Common myeloid progenitor, CD34-positive (primary cell): ENCODE measurements around the gene UBE2N.

ENCODE experiments used
- CTCF ChIA-PET: fragments of 350-600 bp; sonication (Branson Sonifier 250); formaldehyde crosslinking; loops from one replicate; lab custom pipeline; 2021; ENCODE audit warnings: antibody characterized with exemption; lab: Charles Lee
- POLR2A ChIA-PET: fragments of 350-600 bp; sonication (Branson Sonifier 250); formaldehyde crosslinking; loops from one replicate; lab custom pipeline; 2021; ENCODE audit warnings: antibody characterized with exemption; lab: Charles Lee
- DNase-seq, 3 donors: peaks; one replicate each; pipeline versions ENCODE4 v3.0.0 to v3.0.0-alpha.2; 2013
- H3K27ac ChIP-seq, 2 experiments: 1 replicate in 1 of 2; 2 replicates in 1 of 2; pipeline ENCODE4 v1.7.0; 2013; ENCODE audit warnings: inconsistent platforms in 2 of 2, low read length in 2 of 2, mild to moderate bottlenecking in 2 of 2, low read depth in 1 of 2, moderate library complexity in 1 of 2; ENCODE audit not compliant: severe bottlenecking in 2 of 2, insufficient read depth in 1 of 2, poor library complexity in 1 of 2
- H3K27me3 ChIP-seq, 5 experiments: replicated peaks in 2 of 5; 1 replicate in 3 of 5; 2 replicates in 2 of 5; pipeline versions ENCODE4 v1.6.1 to v1.7.0; 2013; ENCODE audit warnings: low read length in 4 of 5, mild to moderate bottlenecking in 2 of 5, moderate library complexity in 2 of 5, inconsistent platforms in 1 of 5; ENCODE audit not compliant: insufficient read depth in 5 of 5, control insufficient read depth in 4 of 5
- H3K36me3 ChIP-seq, 4 experiments: 1 replicate in 2 of 4; 2 replicates in 2 of 4; pipeline versions ENCODE4 v1.6.1 to v1.7.0; 2013; ENCODE audit warnings: low read length in 3 of 4, control low read depth in 1 of 4, mild to moderate bottlenecking in 1 of 4; ENCODE audit not compliant: control insufficient read depth in 4 of 4, insufficient read depth in 4 of 4
- H3K4me1 ChIP-seq, 4 experiments: 1 replicate in 3 of 4; 2 replicates in 1 of 4; pipeline versions ENCODE4 v1.6.1 to v1.7.1; 2013; ENCODE audit warnings: low read length in 3 of 4, mild to moderate bottlenecking in 3 of 4, control low read depth in 1 of 4, inconsistent platforms in 1 of 4, moderate library complexity in 1 of 4; ENCODE audit not compliant: control insufficient read depth in 4 of 4, insufficient read depth in 4 of 4; ENCODE audit errors: control extremely low read depth in 1 of 4
- H3K4me3 ChIP-seq, 7 experiments: 1 replicate in 4 of 7; 2 replicates in 3 of 7; pipeline versions ENCODE4 v1.5.1 to v1.7.0; 2013; ENCODE audit warnings: mild to moderate bottlenecking in 7 of 7, low read length in 6 of 7, moderate library complexity in 6 of 7, inconsistent platforms in 2 of 7, low read depth in 2 of 7, control low read depth in 1 of 7; ENCODE audit not compliant: insufficient read depth in 4 of 7, control insufficient read depth in 1 of 7; ENCODE audit errors: extremely low read depth in 1 of 7
- H3K9me3 ChIP-seq, 5 experiments: 1 replicate in 4 of 5; 2 replicates in 1 of 5; pipeline versions ENCODE4 v1.6.1 to v1.7.1; 2013; ENCODE audit warnings: low read length in 4 of 5, mild to moderate bottlenecking in 2 of 5, inconsistent platforms in 1 of 5, low read depth in 1 of 5, moderate library complexity in 1 of 5; ENCODE audit not compliant: control insufficient read depth in 4 of 5, insufficient read depth in 2 of 5; ENCODE audit errors: control extremely low read depth in 1 of 5
- WGBS: methylation state at CpG from one replicate; pipeline ENCODE4 v1.1.5; 2013; ENCODE audit not compliant: insufficient coverage; 5-methylcytosine and 5-hydroxymethylcytosine counted together

The UBE2N gene

GRCh38 chr12:93360688-93361087, 81.1 kb downstream of the UBE2N start:
- ChIA-PET CTCF (interaction anchor here (0.9 kb wide), 1 partner anchor 334 kb away, joined by 3 read pairs; no protein-coding TSS in a partner anchor), POLR2A (no interaction called here)
- no CpG with 5 or more reads among the region's 2 CpGs for WGBS
- Histone ChIP-seq H3K4me1 (peaks cover 0 to 17% (median 12%) of the 10 kb centered on the region in 4 experiments), H3K27me3 (peaks cover 0 to 13% (median 7%) of the 10 kb centered on the region in 5 experiments), H3K4me3 (no peak overlapping the region), H3K27ac (no peak overlapping the region), H3K36me3 (no peaks in the 10 kb centered on the region), H3K9me3 (no peaks in the 10 kb centered on the region)
- DNase-seq, result no peak

GRCh38 chr12:93358821-93359220, 82.9 kb downstream of the UBE2N start:
- Histone ChIP-seq H3K27me3 (peaks cover 0 to 13% (median 7%) of the 10 kb centered on the region in 5 experiments), H3K4me1 (peaks cover 0 to 4% (median 3%) of the 10 kb centered on the region in 4 experiments), H3K4me3 (no peak overlapping the region), H3K27ac (no peak overlapping the region), H3K36me3 (no peaks in the 10 kb centered on the region), H3K9me3 (no peaks in the 10 kb centered on the region)
- DNase-seq, result no peak
- CTCF ChIA-PET, result no interaction called here
- no CpG with 5 or more reads among the region's 2 CpGs for WGBS
- POLR2A ChIA-PET, result no interaction called here

- Histone ChIP-seq H3K27me3 (peaks cover 0 to 13% (median 6%) of the 10 kb centered on the region in 5 experiments), H3K9me3 (no peaks in the 10 kb centered on the region), H3K36me3 (no peaks in the 10 kb centered on the region), H3K4me3 (no peak overlapping the region), H3K27ac (no peak overlapping the region), H3K4me1 (no peaks in the 10 kb centered on the region)
- POLR2A ChIA-PET, result no interaction called here
- WGBS, result 100% methylated on average over 1 of the region's 2 CpGs
- CTCF ChIA-PET, result interaction anchor here (1.3 kb wide), 1 partner anchor 13 kb away, joined by 4 read pairs; no protein-coding TSS in a partner anchor
- no peak for DNase-seq
These were observed 83.7 kb downstream of the UBE2N start for GRCh38 chr12:93358058-93358457.

GRCh38 chr12:93356214-93356613, 85.5 kb downstream of the UBE2N start:
- no peaks in the 10 kb centered on the region for H3K36me3 ChIP-seq
- no peak overlapping the region for H3K4me3 ChIP-seq
- H3K27ac ChIP-seq, result no peak overlapping the region
- ChIA-PET CTCF (no interaction called here), POLR2A (no interaction called here)
- 100% methylated on average over 1 of the region's 8 CpGs for WGBS
- H3K27me3 ChIP-seq, result peaks cover 0 to 4% (median 0%) of the 10 kb centered on the region in 5 experiments
- no peaks in the 10 kb centered on the region for H3K4me1 ChIP-seq
- H3K9me3 ChIP-seq, result no peaks in the 10 kb centered on the region
- DNase-seq, result no peak
